Neural crest cell (in vitro differentiated cells): ENCODE measurements around the gene GABRB3. TPM values are rescaled to one million over a fixed set of nuclear protein-coding genes. Genes with fewer than 3 reads are reported as not detected.

Source experiments
- DNase-seq: peaks from one replicate; pipeline ENCODE4 v3.0.0; 2021; ENCODE audit warnings: low read depth, mixed read lengths, low spot score
- H3K27ac Mint-ChIP-seq: one replicate; pipeline ENCODE4 v1.8.0; 2021; ENCODE audit warnings: mild to moderate bottlenecking, mixed read lengths; ENCODE audit not compliant: unreplicated experiment
- H3K27me3 Mint-ChIP-seq: 2 replicates; pipeline ENCODE4 v1.8.0; 2021; ENCODE audit warnings: low read depth, mild to moderate bottlenecking, mixed read lengths
- H3K36me3 Mint-ChIP-seq: 2 replicates; pipeline ENCODE4 v1.8.0; 2021; ENCODE audit warnings: low read depth, mild to moderate bottlenecking, mixed read lengths
- H3K4me1 Mint-ChIP-seq: 2 replicates; pipeline ENCODE4 v1.8.0; 2021; ENCODE audit warnings: mixed read lengths
- H3K4me3 Mint-ChIP-seq: one replicate; pipeline ENCODE4 v1.8.0; 2021; ENCODE audit warnings: mild to moderate bottlenecking, mixed read lengths
- H3K9me3 Mint-ChIP-seq: 2 replicates; pipeline ENCODE4 v1.8.0; 2021; ENCODE audit warnings: mixed read lengths
- CTCF ChIP-seq: fragments of 200-600 bp; sonication (generic); conservative IDR thresholded peaks from 2 replicates; pipeline ENCODE4 v1.5.0; 2021; ENCODE audit warnings: antibody characterized with exemption, mild to moderate bottlenecking
- total RNA-seq: library from RNA; stranded (reverse); gene quantifications from 2 replicates; pipeline ENCODE4 v1.2.1, GENCODE V29; 2021

Gene GABRB3
- total RNA-seq, 1 donor from 2014 or later = 23.7 TPM

DNA sequence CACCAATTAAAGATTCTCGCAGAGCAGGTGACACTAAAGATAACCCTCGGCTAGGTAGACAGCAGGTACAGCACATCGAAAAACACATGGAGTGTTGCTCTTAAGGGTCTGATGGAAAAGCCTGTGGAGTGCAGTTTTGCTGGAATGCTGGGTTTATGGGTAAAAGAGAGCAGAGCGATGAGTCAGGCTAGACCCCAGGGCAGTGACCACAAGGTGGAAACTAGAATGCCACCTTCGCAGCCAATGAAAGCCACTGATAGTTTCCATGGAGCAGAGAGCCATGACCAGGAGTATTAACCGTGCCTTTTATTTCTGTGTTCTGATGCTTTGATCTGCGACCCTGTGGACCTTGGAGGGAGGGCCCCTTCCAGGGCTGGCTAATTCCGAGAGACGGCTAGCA lies 149.8 kb downstream of the GABRB3 start:
- peaks cover 16% of the 10 kb centered on the region for H3K36me3 Mint-ChIP-seq
- H3K9me3 Mint-ChIP-seq = peaks cover 13% of the 10 kb centered on the region
- no peak overlapping the region for H3K4me3 Mint-ChIP-seq
- peaks cover 11% of the 10 kb centered on the region for H3K4me1 Mint-ChIP-seq
- no peaks in the 10 kb centered on the region for H3K27me3 Mint-ChIP-seq
- DNase-seq = no peak
- no peak for TF ChIP-seq CTCF
- H3K27ac Mint-ChIP-seq = no peak overlapping the region

DNA sequence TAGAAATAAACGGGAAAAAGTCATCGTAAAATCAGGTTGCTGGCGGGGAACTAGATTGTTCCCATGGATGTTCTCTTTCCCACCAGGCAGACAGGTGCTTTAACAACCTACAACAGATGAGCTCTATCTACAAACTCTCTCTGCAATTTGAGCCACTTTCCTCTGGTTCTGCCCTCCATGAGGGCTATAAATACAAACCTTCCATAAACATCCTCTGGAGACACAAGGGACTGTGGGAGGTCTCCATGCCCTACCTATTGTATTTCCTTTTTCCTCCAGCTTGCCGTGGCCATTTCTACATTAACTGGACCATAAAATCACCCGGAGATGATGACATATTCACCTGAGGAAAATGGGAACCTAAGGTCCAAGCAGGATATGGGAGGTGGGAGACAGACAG lies 151.1 kb downstream of the GABRB3 start:
- DNase-seq = no peak
- peaks cover 11% of the 10 kb centered on the region for H3K4me1 Mint-ChIP-seq
- peaks cover 7% of the 10 kb centered on the region for H3K36me3 Mint-ChIP-seq
- no peak overlapping the region for H3K4me3 Mint-ChIP-seq
- TF ChIP-seq CTCF = no peak
- no peak overlapping the region for H3K27ac Mint-ChIP-seq
- peaks cover 7% of the 10 kb centered on the region for H3K9me3 Mint-ChIP-seq
- no peaks in the 10 kb centered on the region for H3K27me3 Mint-ChIP-seq

DNA sequence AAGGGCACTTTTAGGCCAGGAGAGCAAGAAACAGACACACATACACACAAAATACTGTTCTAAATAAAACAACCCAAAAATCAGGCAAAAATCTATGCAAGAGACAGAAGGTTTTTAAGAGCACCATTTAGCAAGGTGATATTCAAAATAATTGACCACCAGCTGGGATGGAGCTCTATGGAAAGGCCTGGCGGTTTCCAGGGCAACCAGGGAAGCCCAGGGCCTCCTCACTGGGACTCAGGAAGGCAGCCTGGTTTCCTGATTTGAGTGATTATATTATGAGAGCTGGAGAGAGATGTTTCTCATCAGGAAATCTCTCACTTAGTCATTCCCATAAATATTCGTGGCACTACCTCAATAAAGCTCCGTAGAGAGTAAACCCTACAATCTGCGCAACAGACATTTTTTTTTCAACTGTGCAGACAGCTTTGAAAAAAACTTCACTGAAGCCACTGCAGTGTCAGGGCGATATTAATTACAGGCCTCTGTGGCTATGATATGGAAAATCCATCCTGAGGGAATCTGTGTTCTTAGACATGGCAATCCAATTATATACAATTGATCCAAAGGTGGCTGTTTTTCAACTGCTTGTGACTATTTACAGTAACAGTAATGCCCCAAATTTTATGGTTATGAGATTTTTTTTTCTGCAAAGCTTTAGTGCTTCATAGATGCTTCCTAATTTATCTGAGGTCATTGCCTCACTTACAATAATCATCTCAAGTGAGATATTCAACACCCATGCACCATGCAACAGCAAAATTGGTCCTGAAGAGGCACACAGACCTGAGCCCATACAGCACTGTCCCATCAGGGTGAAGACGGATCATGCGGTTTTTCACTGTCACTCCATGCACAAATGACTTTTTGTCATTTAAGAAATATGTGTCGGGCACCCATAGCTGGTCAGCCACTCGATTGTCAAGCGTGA lies 152.1 kb downstream of the GABRB3 start:
- H3K27ac Mint-ChIP-seq = no peak overlapping the region
- DNase-seq = no peak
- H3K4me1 Mint-ChIP-seq = peaks cover 11% of the 10 kb centered on the region
- H3K9me3 Mint-ChIP-seq = peaks cover 4% of the 10 kb centered on the region
- H3K4me3 Mint-ChIP-seq = no peak overlapping the region
- H3K27me3 Mint-ChIP-seq = no peaks in the 10 kb centered on the region
- H3K36me3 Mint-ChIP-seq = peaks cover 7% of the 10 kb centered on the region
- no peak for TF ChIP-seq CTCF

- peaks cover 2% of the 10 kb centered on the region for H3K9me3 Mint-ChIP-seq
- no peak for DNase-seq
- H3K36me3 Mint-ChIP-seq = peaks cover 12% of the 10 kb centered on the region
- TF ChIP-seq CTCF = no peak
- H3K4me1 Mint-ChIP-seq = peaks cover 4% of the 10 kb centered on the region
- H3K27me3 Mint-ChIP-seq = no peaks in the 10 kb centered on the region
- no peak overlapping the region for H3K4me3 Mint-ChIP-seq
- no peak overlapping the region for H3K27ac Mint-ChIP-seq
Observed at GRCh38 chr15:26615927-26616302, 157.0 kb downstream of the GABRB3 start.

GRCh38 chr15:26615188-26615926 lies 157.5 kb downstream of the GABRB3 start:
- Mint-ChIP-seq H3K27me3 (no peaks in the 10 kb centered on the region), H3K4me3 (no peak overlapping the region), H3K36me3 (peaks cover 14% of the 10 kb centered on the region), H3K4me1 (peaks cover 2% of the 10 kb centered on the region), H3K9me3 (peaks cover 2% of the 10 kb centered on the region), H3K27ac (no peak overlapping the region)
- no peak for DNase-seq
- no peak for TF ChIP-seq CTCF
